ENCODE results near the gene TANGO6.

TANGO6 gene

DNA sequence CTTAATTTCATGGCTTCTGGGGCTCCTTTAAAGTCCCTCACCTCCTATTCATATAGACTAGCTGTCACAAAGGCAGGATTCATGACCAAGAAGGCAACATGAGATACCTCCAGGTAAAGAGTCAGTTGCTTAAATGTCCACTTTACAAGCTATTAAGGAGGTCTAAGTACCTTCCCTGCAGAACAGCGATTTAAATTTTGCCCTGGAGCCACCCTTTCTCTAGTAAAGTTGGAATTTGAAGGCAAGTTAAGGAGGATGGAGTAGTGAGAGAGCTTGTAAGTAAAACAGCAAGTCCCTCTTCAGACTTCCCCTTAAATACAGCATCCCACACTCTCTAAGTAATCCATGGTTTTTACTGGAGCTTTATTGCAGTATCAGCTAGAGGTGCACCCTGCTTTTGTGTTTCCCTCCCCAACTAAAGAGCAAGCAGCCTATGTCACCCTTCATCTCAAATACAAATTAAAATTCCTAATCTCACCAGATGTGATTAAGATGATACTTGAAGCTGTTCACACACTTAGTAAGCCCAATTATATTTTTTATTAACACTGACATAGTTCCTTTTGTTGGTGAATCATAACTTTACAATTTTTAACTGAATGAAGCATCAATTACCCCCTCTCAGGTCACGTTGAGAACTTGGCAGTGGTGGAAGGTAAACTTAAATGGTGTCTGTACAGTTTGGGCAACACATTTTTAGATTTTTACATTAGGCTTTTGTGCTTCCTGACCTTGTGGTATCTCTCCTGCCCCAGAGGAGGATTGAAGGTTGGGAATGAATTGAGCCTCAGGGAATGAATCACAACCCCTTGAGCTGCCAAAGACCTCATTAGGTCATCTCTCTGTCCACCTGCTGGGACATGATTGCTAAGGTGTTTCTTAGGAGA is 108.9 kb downstream of the TANGO6 start:
- TF ChIP-seq, protein P1, sequence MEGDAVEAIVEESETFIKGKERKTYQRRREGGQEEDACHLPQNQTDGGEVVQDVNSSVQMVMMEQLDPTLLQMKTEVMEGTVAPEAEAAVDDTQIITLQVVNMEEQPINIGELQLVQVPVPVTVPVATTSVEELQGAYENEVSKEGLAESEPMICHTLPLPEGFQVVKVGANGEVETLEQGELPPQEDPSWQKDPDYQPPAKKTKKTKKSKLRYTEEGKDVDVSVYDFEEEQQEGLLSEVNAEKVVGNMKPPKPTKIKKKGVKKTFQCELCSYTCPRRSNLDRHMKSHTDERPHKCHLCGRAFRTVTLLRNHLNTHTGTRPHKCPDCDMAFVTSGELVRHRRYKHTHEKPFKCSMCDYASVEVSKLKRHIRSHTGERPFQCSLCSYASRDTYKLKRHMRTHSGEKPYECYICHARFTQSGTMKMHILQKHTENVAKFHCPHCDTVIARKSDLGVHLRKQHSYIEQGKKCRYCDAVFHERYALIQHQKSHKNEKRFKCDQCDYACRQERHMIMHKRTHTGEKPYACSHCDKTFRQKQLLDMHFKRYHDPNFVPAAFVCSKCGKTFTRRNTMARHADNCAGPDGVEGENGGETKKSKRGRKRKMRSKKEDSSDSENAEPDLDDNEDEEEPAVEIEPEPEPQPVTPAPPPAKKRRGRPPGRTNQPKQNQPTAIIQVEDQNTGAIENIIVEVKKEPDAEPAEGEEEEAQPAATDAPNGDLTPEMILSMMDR (IDR thresholded peaks at IDR 0.05; ENCODE audit: low read depth, low read length, poor library complexity, severe bottlenecking), result no peak
- no peak for TF ChIP-seq EZH2phosphoT487 (IDR thresholded peaks at IDR 0.05; ENCODE audit: borderline replicate concordance, low read length)
- Histone ChIP-seq H3K4me3 (ENCODE audit: low read length) (no peak overlapping the region), H3F3A (ENCODE audit: control insufficient read depth, insufficient read depth) (no peaks in the 10 kb centered on the region), H3K27ac (ENCODE audit: low read depth, low read length) (no peak overlapping the region), H3K36me3 (ENCODE audit: control insufficient read depth, low read length) (no peaks in the 10 kb centered on the region), H3K79me2 (ENCODE audit: control insufficient read depth, low read length) (no peaks in the 10 kb centered on the region), H4K20me1 (ENCODE audit: control insufficient read depth, insufficient read depth, low read depth, low read length) (no peaks in the 10 kb centered on the region), H3K4me2 (ENCODE audit: low read length) (no peak overlapping the region), H3K27me3 (ENCODE audit: control insufficient read depth, low read length) (no peaks in the 10 kb centered on the region), H3K4me1 (ENCODE audit: control insufficient read depth, low read length) (no peaks in the 10 kb centered on the region), H3K9me3 (ENCODE audit: control insufficient read depth, insufficient read depth, low read length) (no peaks in the 10 kb centered on the region), H3K9me2 (replicated peaks; ENCODE audit: control insufficient read depth, low read length) (no peaks in the 10 kb centered on the region)

- Histone ChIP-seq H3K27ac (ENCODE audit: low read depth, low read length) (no peak overlapping the region), H3K4me2 (ENCODE audit: low read length) (no peak overlapping the region), H3K27me3 (ENCODE audit: control insufficient read depth, low read length) (no peaks in the 10 kb centered on the region), H3K9me3 (ENCODE audit: control insufficient read depth, insufficient read depth, low read length) (no peaks in the 10 kb centered on the region), H3K79me2 (ENCODE audit: control insufficient read depth, low read length) (no peaks in the 10 kb centered on the region), H3K4me1 (ENCODE audit: control insufficient read depth, low read length) (no peaks in the 10 kb centered on the region), H3K36me3 (ENCODE audit: control insufficient read depth, low read length) (no peaks in the 10 kb centered on the region), H3K9me2 (replicated peaks; ENCODE audit: control insufficient read depth, low read length) (no peaks in the 10 kb centered on the region), H3F3A (ENCODE audit: control insufficient read depth, insufficient read depth) (no peaks in the 10 kb centered on the region), H3K4me3 (ENCODE audit: low read length) (no peak overlapping the region), H4K20me1 (ENCODE audit: control insufficient read depth, insufficient read depth, low read depth, low read length) (no peaks in the 10 kb centered on the region)
- TF ChIP-seq EZH2phosphoT487 (IDR thresholded peaks at IDR 0.05; ENCODE audit: borderline replicate concordance, low read length), result no peak
These were observed 111.7 kb downstream of the TANGO6 start for GRCh38 chr16:68954911-68955635.

DNA sequence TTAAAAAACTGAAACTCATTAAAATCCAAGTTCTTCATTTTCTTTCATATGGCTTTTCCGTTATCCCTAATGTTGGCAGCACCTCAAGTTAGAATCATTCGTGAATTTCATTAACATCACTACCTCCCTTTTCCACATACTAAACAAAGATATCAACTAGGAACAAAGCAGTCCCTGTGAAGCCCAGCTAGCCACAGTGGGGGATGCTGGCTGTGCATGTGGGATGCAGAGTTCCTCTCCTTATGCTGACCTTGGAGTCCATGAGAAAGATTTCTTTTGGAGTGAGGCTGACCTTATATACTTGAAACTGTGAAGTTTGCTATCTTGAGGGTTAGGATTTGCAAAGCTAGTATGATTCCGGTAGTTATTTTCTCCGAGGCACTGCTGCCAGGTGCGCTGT is 117.6 kb downstream of the TANGO6 start:
- TF ChIP-seq, protein P1 (IDR thresholded peaks at IDR 0.05; ENCODE audit: low read depth, low read length, poor library complexity, severe bottlenecking), result no peak
- TF ChIP-seq EZH2phosphoT487 (IDR thresholded peaks at IDR 0.05; ENCODE audit: borderline replicate concordance, low read length), result no peak
- H3K9me2 ChIP-seq (replicated peaks; ENCODE audit: control insufficient read depth, low read length), result no peaks in the 10 kb centered on the region
- H3F3A ChIP-seq (ENCODE audit: control insufficient read depth, insufficient read depth), result no peaks in the 10 kb centered on the region
- H3K4me3 ChIP-seq (ENCODE audit: low read length), result no peak overlapping the region
- no peaks in the 10 kb centered on the region for H3K36me3 ChIP-seq (ENCODE audit: control insufficient read depth, low read length)
- no peaks in the 10 kb centered on the region for H3K4me1 ChIP-seq (ENCODE audit: control insufficient read depth, low read length)
- H3K27me3 ChIP-seq (ENCODE audit: control insufficient read depth, low read length), result no peaks in the 10 kb centered on the region
- no peak overlapping the region for H3K4me2 ChIP-seq (ENCODE audit: low read length)
- H3K79me2 ChIP-seq (ENCODE audit: control insufficient read depth, low read length), result no peaks in the 10 kb centered on the region
- H4K20me1 ChIP-seq (ENCODE audit: control insufficient read depth, insufficient read depth, low read depth, low read length), result no peaks in the 10 kb centered on the region
- no peak overlapping the region for H3K27ac ChIP-seq (ENCODE audit: low read depth, low read length)
- H3K9me3 ChIP-seq (ENCODE audit: control insufficient read depth, insufficient read depth, low read length), result no peaks in the 10 kb centered on the region

Measured in DOHH2 (cell line).